VCaP (cell line): ENCODE results near the gene PCDHGA6.

Source experiments
- H3K27ac ChIP-seq: fragments of 450-650 bp; 2 replicates; pipeline ENCODE4 v1.5.1; 2017
- TF ChIP-seq, protein P1 (sequence below): fragments of 450-650 bp; conservative IDR thresholded peaks from 2 replicates; pipeline ENCODE4 v1.5.1; 2017; ENCODE audit warnings: mild to moderate bottlenecking, moderate library complexity

PCDHGA6 gene

DNA sequence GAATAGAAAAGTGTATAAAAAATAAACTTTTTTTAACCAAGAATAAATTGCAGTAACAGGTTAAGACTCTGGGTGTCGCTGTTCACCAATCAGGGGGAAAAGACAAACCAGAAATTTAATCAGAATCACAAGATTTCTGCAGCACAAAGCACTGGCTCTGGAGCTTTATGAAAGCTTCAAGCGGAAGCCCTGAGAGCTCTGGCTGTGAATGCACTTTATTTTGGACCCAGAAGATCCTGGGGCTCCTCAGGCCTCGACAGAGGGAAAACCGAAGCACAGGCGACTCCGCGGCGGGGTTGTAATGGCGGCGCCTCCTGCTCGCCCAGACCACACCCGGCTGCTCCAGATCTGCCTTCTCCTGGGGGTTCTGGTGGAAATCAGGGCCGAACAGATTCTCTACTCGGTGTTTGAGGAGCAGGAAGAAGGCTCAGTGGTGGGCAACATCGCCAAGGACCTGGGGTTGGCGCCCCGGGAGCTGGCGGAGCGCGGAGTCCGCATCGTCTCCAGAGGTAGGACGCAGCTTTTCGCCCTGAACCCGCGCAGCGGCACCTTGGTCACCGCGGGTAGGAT, 18.7 kb upstream of the PCDHGA6 start, which contains the start of gene PCDHGA4:
TSS of gene PCDHGA4 (plus strand) at position 122 of the 570 bp plus-strand sequence. CDS start at position 209, 87 bp downstream.
- no peak within 1 kb of the TSS for H3K27ac ChIP-seq
- TF ChIP-seq, protein P1, sequence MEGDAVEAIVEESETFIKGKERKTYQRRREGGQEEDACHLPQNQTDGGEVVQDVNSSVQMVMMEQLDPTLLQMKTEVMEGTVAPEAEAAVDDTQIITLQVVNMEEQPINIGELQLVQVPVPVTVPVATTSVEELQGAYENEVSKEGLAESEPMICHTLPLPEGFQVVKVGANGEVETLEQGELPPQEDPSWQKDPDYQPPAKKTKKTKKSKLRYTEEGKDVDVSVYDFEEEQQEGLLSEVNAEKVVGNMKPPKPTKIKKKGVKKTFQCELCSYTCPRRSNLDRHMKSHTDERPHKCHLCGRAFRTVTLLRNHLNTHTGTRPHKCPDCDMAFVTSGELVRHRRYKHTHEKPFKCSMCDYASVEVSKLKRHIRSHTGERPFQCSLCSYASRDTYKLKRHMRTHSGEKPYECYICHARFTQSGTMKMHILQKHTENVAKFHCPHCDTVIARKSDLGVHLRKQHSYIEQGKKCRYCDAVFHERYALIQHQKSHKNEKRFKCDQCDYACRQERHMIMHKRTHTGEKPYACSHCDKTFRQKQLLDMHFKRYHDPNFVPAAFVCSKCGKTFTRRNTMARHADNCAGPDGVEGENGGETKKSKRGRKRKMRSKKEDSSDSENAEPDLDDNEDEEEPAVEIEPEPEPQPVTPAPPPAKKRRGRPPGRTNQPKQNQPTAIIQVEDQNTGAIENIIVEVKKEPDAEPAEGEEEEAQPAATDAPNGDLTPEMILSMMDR = peak; percentile 62

DNA sequence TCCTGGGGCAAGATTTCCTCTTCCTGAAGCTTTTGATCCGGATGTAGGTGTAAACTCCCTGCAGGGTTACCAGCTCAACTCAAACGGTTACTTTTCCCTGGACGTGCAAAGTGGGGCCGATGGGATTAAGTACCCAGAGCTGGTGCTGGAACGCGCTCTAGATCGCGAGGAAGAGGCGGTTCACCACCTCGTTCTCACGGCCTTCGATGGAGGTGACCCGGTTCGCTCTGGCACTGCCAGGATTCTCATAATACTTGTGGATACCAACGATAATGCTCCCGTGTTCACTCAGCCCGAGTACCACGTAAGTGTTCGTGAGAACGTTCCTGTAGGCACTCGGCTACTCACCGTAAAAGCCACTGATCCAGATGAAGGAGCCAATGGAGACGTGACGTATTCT, 18.1 kb upstream of the PCDHGA6 start:
- TF ChIP-seq, protein P1 = no peak
- no peak overlapping the region for H3K27ac ChIP-seq

- TF ChIP-seq, protein P1 = no peak
- no peak overlapping the region for H3K27ac ChIP-seq
These were observed 17.6 kb upstream of the PCDHGA6 start for GRCh38 chr5:141356133-141356532.

GRCh38 chr5:141356950-141357349, 16.7 kb upstream of the PCDHGA6 start:
- H3K27ac ChIP-seq = no peak overlapping the region
- TF ChIP-seq, protein P1 = no peak

DNA sequence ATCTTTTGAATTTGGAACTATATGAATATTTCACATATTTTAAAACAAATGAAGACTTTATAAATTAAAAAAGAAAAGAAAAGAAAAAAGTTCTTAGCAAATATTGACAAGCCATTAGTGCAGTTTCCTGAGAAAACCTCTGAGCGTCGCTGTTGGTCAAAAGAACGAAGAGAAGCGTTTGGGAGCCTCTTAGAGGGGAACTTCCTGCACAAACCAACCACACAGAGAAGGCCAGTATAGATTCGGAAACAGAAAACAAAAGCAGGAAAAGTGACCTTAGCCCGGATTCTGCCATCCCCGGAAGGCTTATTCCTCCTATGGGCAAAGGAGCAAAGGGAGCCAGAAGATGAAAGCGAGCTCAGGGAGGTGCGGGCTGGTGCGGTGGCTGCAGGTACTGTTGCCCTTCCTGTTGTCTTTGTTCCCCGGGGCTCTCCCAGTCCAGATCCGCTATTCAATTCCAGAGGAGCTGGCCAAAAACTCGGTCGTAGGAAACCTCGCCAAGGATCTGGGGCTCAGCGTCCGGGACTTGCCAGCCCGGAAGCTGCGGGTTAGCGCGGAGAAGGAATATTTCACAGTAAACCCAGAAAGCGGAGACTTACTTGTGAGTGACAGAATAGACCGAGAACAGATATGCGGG, 13.8 kb upstream of the PCDHGA6 start, which contains the start of gene PCDHGB2:
TSS of gene PCDHGB2 (plus strand) at position 205 of the 637 bp plus-strand sequence. CDS start at position 347, 142 bp downstream.
- TF ChIP-seq, protein P1 = peak; percentile 79
- peak within 1 kb of the TSS; percentile 65 for H3K27ac ChIP-seq

GRCh38 chr5:141360685-141361084, 13.0 kb upstream of the PCDHGA6 start:
- TF ChIP-seq, protein P1 = no peak
- H3K27ac ChIP-seq = peak overlapping the region; percentile 65

DNA sequence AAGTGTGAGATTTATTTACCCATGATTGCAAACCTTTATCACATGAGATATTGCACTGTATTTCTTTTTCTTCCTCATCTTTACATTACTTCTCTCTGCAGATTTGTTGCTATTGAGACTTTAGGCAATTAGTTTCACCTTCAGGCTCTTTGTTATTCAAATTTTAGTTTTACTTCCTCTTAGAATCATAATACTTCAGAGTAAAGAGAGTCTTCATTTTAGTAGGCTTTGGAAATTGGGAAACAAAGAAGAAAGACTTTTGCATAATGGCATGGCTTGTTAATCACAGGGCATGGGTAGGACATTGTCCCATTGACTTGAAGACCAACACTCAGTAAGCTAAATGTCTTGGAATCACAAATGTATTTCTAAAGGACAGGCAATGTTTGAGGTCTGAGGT, 11.0 kb upstream of the PCDHGA6 start:
- H3K27ac ChIP-seq = peak overlapping the region; percentile 34; the same call in 1 of the 2 replicates
- TF ChIP-seq, protein P1 = no peak
